ENCODE results near the gene MAP3K3. TPM values are rescaled to one million over a fixed set of nuclear protein-coding genes. Genes with fewer than 3 reads are reported as not detected.

The MAP3K3 gene
- total and polyA plus RNA-seq, 9 of the 15 experiments (the other 6 are each of a cell fraction or from before 2014, with no cell fraction given) = 0.69 to 16.5 (median 12.1) TPM

GRCh38 chr17:63639125-63639524, 16.9 kb downstream of the MAP3K3 start:
- Histone ChIP-seq H3K27ac (ENCODE audit: extremely low read depth, low read depth, low read length) (no peak overlapping the region), H4K20me1 (replicated peaks; ENCODE audit: control insufficient read depth, insufficient read depth, low read length) (no peaks in the 10 kb centered on the region), H3K9ac (ENCODE audit: insufficient read depth in 1 of 2, low read depth in 2 of 2, low read length in 2 of 2) (no peak overlapping the region), H3K9me1 (ENCODE audit: control insufficient read depth, insufficient read depth, low read length) (no peaks in the 10 kb centered on the region), H3K4me2 (ENCODE audit: insufficient read depth, low read length) (no peak overlapping the region), H3K79me2 (ENCODE audit: control insufficient read depth, insufficient read depth, low read length) (no peaks in the 10 kb centered on the region), H3K36me3 (ENCODE audit: control insufficient read depth, insufficient read depth, low read length) (peaks cover 26% of the 10 kb centered on the region), H2AFZ (ENCODE audit: low read depth, low read length) (no peak overlapping the region), H3K4me3 (no peak overlapping the region), H3K4me1 (replicated peaks in 1 of 2; ENCODE audit: control insufficient read depth in 2 of 2, insufficient read depth in 2 of 2, low read length in 2 of 2) (peaks cover 3 to 13% of the 10 kb centered on the region in 2 experiments; a peak in 4 of 5 replicates), H3K9me3 (replicated peaks; ENCODE audit: control insufficient read depth, insufficient read depth, low read depth, low read length) (no peaks in the 10 kb centered on the region), H3K27me3 (ENCODE audit: control insufficient read depth in 2 of 2, insufficient read depth in 2 of 2, low read length in 2 of 2) (no peaks in the 10 kb centered on the region)
- in situ Hi-C loops (cut with MboI) (no loop called here), intact Hi-C loops (cut with micrococcal nuclease) (no loop called here)
- POLR2A ChIA-PET = no interaction called here
- no TSS peak for BruUV-seq (replicated peaks)
- DNase-seq (ENCODE audit: extremely low read depth in 1 of 4, low spot score in 3 of 4) (no peak), ATAC-seq (no peak), FAIRE-seq (no peak)
- TF ChIP-seq MBD1 (CRISPR knock-in tag; IDR thresholded peaks at IDR 0.05) (no peak), ZNF184 (CRISPR knock-in tag; IDR thresholded peaks at IDR 0.05) (no peak), TAL1 (IDR thresholded peaks at IDR 0.05) (no peak), WHSC1 (IDR thresholded peaks at IDR 0.05; ENCODE audit: low read length) (no peak), POLR2AphosphoS2 (IDR thresholded peaks at IDR 0.05; ENCODE audit: low read length) (no peak), THAP7 (CRISPR knock-in tag; IDR thresholded peaks at IDR 0.05) (no peak)
- TF ChIP-seq, protein P1, sequence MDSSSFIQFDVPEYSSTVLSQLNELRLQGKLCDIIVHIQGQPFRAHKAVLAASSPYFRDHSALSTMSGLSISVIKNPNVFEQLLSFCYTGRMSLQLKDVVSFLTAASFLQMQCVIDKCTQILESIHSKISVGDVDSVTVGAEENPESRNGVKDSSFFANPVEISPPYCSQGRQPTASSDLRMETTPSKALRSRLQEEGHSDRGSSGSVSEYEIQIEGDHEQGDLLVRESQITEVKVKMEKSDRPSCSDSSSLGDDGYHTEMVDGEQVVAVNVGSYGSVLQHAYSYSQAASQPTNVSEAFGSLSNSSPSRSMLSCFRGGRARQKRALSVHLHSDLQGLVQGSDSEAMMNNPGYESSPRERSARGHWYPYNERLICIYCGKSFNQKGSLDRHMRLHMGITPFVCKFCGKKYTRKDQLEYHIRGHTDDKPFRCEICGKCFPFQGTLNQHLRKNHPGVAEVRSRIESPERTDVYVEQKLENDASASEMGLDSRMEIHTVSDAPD (CRISPR knock-in tag; IDR thresholded peaks at IDR 0.05) = no peak
- TF ChIP-seq, protein P2, sequence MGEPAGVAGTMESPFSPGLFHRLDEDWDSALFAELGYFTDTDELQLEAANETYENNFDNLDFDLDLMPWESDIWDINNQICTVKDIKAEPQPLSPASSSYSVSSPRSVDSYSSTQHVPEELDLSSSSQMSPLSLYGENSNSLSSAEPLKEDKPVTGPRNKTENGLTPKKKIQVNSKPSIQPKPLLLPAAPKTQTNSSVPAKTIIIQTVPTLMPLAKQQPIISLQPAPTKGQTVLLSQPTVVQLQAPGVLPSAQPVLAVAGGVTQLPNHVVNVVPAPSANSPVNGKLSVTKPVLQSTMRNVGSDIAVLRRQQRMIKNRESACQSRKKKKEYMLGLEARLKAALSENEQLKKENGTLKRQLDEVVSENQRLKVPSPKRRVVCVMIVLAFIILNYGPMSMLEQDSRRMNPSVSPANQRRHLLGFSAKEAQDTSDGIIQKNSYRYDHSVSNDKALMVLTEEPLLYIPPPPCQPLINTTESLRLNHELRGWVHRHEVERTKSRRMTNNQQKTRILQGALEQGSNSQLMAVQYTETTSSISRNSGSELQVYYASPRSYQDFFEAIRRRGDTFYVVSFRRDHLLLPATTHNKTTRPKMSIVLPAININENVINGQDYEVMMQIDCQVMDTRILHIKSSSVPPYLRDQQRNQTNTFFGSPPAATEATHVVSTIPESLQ (CRISPR knock-in tag; IDR thresholded peaks at IDR 0.05) = no peak
- TF ChIP-seq, protein P3, sequence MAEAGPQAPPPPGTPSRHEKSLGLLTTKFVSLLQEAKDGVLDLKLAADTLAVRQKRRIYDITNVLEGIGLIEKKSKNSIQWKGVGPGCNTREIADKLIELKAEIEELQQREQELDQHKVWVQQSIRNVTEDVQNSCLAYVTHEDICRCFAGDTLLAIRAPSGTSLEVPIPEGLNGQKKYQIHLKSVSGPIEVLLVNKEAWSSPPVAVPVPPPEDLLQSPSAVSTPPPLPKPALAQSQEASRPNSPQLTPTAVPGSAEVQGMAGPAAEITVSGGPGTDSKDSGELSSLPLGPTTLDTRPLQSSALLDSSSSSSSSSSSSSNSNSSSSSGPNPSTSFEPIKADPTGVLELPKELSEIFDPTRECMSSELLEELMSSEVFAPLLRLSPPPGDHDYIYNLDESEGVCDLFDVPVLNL (CRISPR knock-in tag; IDR thresholded peaks at IDR 0.05; ENCODE audit: low read depth) = no peak
- 7% methylated on average over 1 of the region's 1 CpG for WGBS (ENCODE audit: insufficient coverage, low coverage, missing lambda C conversion rate)
- CTCF ChIA-PET (ENCODE audit: low intra/inter-chr PET ratio) = no interaction called here
